AG10803 (cell line): ENCODE results near the gene SPAST.
"Not testable (repeated sequence)": the region's sequence is repeated elsewhere in the genome, so short reads cannot be mapped to it uniquely, and the experiment has no call there.

Experiments used
- DNase-seq: peaks from one replicate; pipeline ENCODE4 v3.0.0; 2010; ENCODE audit warnings: low read depth
- H3K4me3 ChIP-seq: 2 replicates; pipeline ENCODE4 v1.5.1; 2011; ENCODE audit warnings: mild to moderate bottlenecking, low read length, control low read depth
- CTCF ChIP-seq: conservative IDR thresholded peaks from 2 replicates; pipeline ENCODE4 v1.5.1; 2011; ENCODE audit warnings: mild to moderate bottlenecking, low read length, control low read depth, inconsistent platforms

Gene SPAST

GRCh38 chr2:32129086-32129485 lies 65.7 kb downstream of the SPAST start:
- TF ChIP-seq CTCF, result no peak
- H3K4me3 ChIP-seq, result no peak overlapping the region
- no peak for DNase-seq

- no peak overlapping the region for H3K4me3 ChIP-seq
- peak; percentile 78 for DNase-seq
- TF ChIP-seq CTCF, result peak; percentile 42
Observed at GRCh38 chr2:32135409-32135808, 72.1 kb downstream of the SPAST start.

GRCh38 chr2:32136097-32136496 lies 72.7 kb downstream of the SPAST start:
- TF ChIP-seq CTCF, result no peak
- peak; percentile 60 for DNase-seq

GRCh38 chr2:32151544-32151943 lies 88.2 kb downstream of the SPAST start:
- H3K4me3 ChIP-seq, DNase-seq: not testable (repeated sequence)

More at GRCh38 chr2:32136097-32136496, 72.7 kb downstream of the SPAST start:
- H3K4me3 ChIP-seq, result no peak overlapping the region

- TF ChIP-seq CTCF, result no peak
- H3K4me3 ChIP-seq, result no peak overlapping the region
- DNase-seq, result no peak
Observed at GRCh38 chr2:32159678-32160077, 96.3 kb downstream of the SPAST start.

GRCh38 chr2:32161296-32161695 lies 97.9 kb downstream of the SPAST start:
- no peak for DNase-seq
- no peak for TF ChIP-seq CTCF
- H3K4me3 ChIP-seq, result no peak overlapping the region

GRCh38 chr2:32164254-32164653 lies 100.9 kb downstream of the SPAST start:
- not testable (repeated sequence) for DNase-seq, H3K4me3 ChIP-seq

- DNase-seq, result not testable (repeated sequence)
Observed at GRCh38 chr2:32165027-32165347, 101.6 kb downstream of the SPAST start.

GRCh38 chr2:32166115-32166574 lies 102.8 kb downstream of the SPAST start:
- no peak for TF ChIP-seq CTCF
- DNase-seq, result no peak
- peak overlapping the region; percentile 97 for H3K4me3 ChIP-seq

More at GRCh38 chr2:32165027-32165347, 101.6 kb downstream of the SPAST start:
- H3K4me3 ChIP-seq, result peak overlapping the region; percentile 97
